DOHH2 (cell line): ENCODE data around the gene GAPVD1.

ENCODE experiments used
- CTCF ChIP-seq: fragments of 200-600 bp; sonication (generic); IDR thresholded peaks from one replicate; pipeline ENCODE4 v1.5.1; 2014; ENCODE audit warnings: antibody characterized with exemption, mild to moderate bottlenecking, low read depth, low read length; ENCODE audit not compliant: poor library complexity, severe bottlenecking
- EZH2phosphoT487 ChIP-seq: fragments of 200-600 bp; sonication (generic); IDR thresholded peaks from 2 replicates; pipeline ENCODE4 v1.6.1; 2017; ENCODE audit warnings: borderline replicate concordance, mild to moderate bottlenecking, antibody characterized with exemption, low read length, moderate library complexity, mixed read lengths

DNA sequence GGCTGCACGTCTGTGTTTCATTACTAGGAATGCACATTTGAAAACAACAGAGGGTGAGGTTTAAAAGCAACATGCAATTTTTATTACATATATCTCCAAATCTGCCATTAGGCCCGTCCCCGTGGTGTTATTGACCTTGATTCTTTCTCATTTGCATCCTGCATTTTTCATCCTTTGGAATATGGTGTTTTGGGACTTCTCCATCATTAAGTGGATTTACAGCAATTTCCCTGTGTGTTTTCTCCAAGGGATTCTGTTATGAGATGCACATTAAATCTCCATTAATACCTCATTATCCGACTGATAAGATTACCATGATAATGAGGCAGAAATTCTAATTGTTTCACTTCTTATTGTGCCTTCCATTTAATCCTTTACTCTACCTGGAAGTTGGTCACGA, 117.6 kb downstream of the GAPVD1 start:
- TF ChIP-seq CTCF (no peak), EZH2phosphoT487 (no peak)
